Hematopoietic multipotent progenitor cell treated with erythropoietin and hydrocortisone succinate and interleukin-3 and kit ligand, for 15 days (in vitro differentiated cells): ENCODE results near the gene FOXO6.

ENCODE experiments used
- DNase-seq: peaks from one replicate; pipeline ENCODE4 v3.0.0-alpha.2; 2015; ENCODE audit warnings: low spot score

Gene FOXO6

DNA sequence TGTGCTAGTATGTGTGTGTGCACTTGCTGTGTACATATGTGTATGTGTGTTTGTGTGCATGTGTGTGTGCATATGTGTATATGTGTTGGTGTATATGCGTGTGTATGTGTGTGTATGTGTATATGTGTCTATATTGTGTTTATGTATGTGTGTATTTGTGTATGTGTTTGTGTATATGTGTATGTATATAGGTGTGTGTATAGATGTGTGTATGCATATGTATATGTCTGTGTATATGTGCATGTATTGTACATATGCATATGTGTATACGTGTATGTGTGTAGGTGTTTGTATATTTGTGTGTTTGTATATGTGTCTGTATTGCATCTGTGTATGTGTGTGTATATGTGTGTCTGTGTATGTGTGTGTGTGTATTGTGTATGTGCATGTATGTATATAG lies 64.1 kb downstream of the FOXO6 start:
- no peak for DNase-seq

DNA sequence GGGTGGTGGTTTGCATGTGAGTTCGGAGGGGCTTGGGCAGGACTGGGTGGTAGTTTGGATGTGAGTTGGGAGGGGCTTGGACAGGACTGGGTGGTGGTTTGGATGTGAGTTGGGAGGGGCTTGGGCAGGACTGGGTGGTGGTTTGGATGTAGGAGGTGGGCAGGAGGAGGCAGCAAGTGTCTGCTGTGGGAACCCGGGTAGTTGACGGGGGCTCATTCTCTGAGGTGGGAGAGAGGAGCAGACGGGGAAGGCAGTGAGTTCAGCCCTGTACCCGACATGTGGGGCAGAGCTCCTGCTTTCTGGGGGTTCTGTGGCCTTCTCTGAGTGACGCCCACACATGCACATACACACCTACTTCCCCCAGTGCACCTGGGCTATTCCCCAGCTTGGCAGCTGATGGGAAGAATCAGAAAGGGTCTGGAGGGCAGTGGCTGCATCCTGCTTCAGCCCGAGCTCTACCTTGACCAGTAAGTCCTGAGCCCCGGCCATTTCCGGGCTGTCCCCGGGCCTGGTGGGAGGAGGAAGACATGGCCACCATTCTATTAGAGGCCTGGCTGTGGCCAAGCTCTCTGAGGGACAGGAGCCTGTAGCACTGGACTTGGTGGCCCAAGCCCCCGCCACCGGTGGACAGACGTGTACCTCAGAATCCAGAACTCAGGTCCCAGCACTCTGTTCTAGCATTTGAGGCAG lies 65.1 kb downstream of the FOXO6 start:
- no peak for DNase-seq

DNA sequence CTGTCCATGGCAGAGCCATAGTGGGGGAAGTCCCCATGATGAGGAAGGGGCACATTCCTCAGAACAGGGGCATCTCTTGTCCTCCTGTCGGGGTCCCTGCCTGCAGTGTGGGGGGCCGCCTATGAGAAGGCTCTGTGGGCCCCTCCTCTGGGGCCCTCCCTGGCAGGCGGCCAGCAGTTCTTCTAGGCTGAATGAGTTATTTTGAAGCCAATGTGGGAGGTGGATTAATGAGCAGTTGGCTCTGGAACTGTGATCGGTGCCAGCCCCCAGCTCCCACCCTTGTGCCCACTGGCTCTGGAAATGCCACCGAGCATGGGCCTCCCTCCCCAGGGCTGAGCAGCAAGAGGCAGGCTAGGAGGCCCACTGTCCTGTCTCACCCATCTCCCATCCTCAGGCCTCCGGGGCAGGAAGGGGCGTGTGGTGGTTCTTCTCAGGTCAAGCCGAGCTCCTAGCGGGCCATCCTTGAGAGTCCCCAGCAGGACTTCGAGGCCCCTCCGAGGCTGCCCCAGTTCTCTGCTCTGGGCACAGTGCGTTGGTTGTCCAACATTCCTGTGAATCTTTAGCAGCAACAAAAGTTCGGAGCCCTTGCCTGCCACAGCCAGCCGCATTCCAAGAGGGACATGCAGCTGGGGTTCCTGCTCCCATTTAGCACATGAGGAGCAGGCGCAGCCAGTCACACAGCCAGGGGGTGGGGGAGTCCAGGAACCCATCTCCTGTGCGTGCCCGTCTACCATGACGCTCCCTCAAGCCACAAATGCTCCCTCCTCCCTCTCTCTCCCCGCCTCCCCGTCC lies 66.1 kb downstream of the FOXO6 start:
- DNase-seq, result no peak

DNA sequence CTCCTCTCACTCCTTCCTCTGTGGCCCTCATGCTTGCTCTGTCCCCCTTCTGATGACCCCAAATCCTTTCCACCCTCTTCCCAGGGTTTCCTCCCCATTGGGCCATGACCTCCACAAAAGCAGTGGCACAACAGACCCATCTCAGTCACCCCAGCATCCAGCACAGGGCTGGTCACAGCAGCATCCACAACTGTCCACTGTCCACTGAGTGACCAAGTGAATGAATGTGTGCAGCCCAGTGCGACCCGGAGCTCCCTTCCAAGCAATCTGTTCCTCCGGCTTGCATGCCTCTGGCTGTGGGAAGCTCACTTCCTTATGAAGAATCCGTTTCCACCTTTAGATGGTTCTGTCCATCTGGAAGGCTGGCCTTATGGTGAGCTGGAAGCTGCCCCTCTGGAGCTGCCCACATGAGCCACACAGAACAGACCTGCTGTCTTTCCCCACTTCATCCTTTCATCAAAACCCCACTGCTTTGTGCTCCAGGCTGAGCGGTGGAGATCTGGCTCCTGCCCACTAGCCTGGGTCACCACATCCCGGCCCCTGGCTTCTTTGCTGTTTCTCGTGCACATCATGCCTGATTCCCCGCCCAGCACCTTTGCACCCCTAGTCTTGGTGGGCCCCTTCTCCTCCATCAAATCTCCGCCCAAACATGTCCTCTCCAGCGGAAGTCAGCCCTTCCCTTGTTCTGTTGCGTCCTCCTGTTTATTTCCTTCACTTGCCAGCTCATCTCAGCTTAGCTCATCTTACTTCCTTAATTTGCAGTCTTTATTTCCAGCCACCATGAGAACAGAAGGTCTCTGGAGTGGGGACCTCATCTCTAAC lies 66.9 kb downstream of the FOXO6 start:
- no peak for DNase-seq

DNA sequence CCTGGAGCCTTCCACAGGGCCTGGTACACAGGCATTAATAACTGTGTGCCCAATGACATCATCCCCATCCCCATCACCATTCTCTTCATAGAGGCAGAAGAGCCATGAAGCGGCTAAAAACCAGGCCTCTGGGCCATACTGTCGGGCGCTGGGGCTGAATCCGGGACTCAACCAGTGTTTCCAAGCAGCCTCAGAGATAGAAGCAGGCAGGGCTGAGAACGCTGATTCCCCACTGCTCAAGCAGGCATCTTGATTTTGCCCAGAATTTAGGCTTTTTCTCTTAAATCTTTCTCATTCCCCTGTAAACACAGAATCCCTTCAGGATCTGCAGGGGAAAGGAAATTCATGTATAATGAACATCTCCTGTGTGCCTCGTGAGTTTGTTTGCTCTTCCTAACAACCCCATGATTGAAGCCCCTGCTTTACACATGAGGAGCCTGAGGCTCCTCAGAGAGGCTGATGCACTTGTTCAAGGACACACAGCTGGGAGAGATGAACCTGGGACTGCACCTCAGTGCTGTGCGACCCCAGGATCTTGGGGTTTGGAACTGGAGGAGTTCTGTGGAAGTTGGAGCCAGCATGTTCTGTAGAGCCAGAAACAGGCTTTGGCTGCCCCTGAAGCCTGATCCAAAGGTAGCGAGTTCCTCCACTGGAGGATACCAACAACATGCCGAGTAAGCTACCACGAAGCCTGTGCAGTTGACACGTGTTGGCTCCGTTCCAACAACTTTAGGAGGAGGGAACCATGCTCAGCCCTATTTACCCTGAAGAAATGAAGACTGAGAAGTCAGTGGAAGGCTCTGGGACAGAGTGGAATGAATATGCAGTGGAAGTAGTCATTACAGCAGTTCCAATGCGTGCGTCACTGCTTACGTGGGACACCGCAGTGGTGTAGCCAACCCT lies 67.8 kb downstream of the FOXO6 start:
- no peak for DNase-seq

DNA sequence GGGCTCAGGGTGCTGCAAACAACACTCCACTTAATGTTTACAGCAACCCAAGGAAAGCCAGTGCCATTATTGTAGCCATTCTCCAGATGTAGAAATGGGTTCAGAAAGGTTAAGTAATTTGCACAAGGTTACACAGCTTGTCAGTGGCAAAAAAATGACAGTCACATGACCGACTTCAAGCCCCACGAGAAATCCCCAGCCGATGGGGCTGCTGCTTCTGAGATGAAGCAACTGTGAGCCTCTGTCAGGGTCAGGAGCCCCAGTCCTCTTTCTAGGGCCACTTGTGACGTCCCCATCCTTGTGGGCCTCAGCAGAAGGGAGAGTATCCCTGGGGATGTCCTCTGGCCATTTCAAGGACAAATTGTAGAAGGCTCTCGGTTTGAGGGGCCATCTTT lies 68.4 kb downstream of the FOXO6 start:
- no peak for DNase-seq

DNA sequence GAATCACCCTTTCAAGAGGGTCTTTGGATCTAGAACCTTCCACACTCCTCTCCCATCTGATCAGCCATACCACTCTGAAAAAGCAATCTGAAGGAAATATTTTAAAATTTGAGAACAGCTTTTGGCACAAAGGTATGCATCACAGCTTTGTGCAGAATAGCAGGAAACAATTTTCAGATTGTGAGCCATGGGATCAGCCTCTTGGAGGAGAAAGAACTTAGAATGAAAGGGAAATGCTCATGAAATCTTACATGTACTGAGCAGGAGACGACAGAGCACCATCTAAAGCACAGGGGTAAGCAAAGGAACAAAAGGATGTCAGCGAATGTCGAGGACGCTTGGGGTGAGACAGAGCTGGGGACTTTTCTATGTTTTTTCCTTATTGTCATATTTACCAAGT lies 68.8 kb downstream of the FOXO6 start:
- no peak for DNase-seq

DNA sequence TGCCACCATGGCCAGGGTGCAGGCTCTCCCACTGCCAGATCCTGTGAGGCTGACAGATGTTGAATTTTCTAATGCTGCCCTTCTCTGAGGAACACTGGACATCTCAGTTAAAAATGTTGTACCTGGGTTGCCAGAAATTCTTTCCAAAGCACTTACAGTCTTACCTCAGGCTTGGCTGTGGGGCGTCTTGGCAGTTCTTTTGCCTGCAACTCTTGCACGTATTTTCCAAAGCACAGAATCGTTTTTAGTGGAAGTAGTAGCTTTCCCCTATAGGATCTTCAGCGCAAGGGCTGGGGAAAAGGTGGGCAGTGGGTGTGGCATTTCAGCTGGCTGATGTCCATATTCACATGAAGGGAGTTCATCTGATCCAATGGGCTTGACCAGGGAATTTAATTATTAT lies 69.3 kb downstream of the FOXO6 start:
- DNase-seq, result no peak

DNA sequence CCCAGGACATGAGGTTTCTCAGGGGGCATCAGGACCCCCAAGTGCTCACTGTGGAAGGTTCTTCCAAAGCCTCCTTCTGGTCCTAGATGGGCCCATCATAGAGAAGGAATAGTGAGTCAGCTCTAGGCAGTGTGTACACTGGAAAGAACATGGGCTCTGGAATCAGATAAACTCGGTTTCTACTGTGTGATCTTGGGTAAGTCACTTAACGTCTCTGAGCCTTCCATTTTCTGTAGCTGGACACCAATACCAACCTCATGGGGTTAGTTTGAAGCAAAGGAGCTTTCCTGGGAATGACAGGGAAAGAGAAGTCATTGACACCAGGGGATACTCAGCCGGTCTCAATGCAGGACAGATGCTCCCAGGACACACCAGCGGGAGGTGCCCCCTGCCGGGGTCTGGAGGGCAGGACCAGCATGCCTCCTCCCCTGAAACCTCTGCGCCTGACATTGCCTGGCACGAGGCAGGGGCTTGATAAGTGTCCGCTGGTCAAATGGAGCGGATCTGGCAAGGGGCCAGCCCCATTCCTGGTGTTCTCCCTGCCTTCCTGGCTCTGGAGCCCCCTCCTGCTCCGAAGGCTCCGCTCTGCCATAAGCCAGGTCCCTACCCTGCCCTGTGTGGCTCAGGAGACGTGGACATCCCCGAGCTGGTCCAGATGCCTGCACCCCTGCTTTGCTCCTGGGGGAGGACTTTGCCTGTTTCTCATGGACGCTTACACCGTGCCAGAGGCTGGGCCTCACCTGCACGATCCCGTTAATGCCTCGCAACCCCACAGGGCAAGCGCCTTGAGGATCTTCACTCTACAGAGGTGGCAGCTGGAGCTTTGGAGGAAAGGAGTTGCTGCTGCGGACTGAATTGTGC lies 70.5 kb downstream of the FOXO6 start:
- no peak for DNase-seq
